GM13976 (cell line): ENCODE measurements around the gene PAXX.

ENCODE experiments used
- DNase-seq: peaks from one replicate; pipeline ENCODE4 v3.0.0; 2012; ENCODE audit warnings: low spot score
- CTCF ChIP-seq: IDR thresholded peaks from 2 replicates; pipeline ENCODE4 v1.5.1; 2012; ENCODE audit warnings: borderline replicate concordance, mild to moderate bottlenecking; ENCODE audit not compliant: insufficient read depth; ENCODE audit errors: extremely low read depth, missing control alignments, control extremely low read depth
- in situ Hi-C: fragments of 300-500 bp; cut with MboI; formaldehyde crosslinking; loops from one replicate; pipeline ENCODE4 v1.12.0; 2022; ENCODE audit warnings: low sequenced_read_pairs, mixed read lengths, inconsistent platforms; ENCODE audit not compliant: unreplicated experiment

PAXX gene

GRCh38 chr9:137037483-137037882, 45.3 kb downstream of the PAXX start:
- TF ChIP-seq CTCF, result no peak

GRCh38 chr9:137038916-137039315, 46.7 kb downstream of the PAXX start:
- in situ Hi-C loops, result loop anchor here (10.0 kb wide), 1 partner anchor 264 kb away; no protein-coding TSS in a partner anchor
- TF ChIP-seq CTCF, result no peak
- no peak for DNase-seq

More at GRCh38 chr9:137037483-137037882, 45.3 kb downstream of the PAXX start:
- no peak for DNase-seq
- in situ Hi-C loops, result loop anchor here (10.0 kb wide), 1 partner anchor 263 kb away; no protein-coding TSS in a partner anchor

GRCh38 chr9:137039611-137040366, 47.6 kb downstream of the PAXX start:
- no peak for TF ChIP-seq CTCF
- in situ Hi-C loops, result loop anchor here (10.0 kb wide), 1 partner anchor 265 kb away; no protein-coding TSS in a partner anchor
- DNase-seq, result no peak

- in situ Hi-C loops, result no loop called here
- no peak for DNase-seq
- TF ChIP-seq CTCF, result no peak
These were observed 48.3 kb downstream of the PAXX start for GRCh38 chr9:137040568-137040967.

- in situ Hi-C loops, result no loop called here
- TF ChIP-seq CTCF, result no peak
These were observed 48.9 kb downstream of the PAXX start for GRCh38 chr9:137041124-137041523.

GRCh38 chr9:137042751-137043727, 50.8 kb downstream of the PAXX start:
- no peak for TF ChIP-seq CTCF
- no peak for DNase-seq
- in situ Hi-C loops, result no loop called here

More at GRCh38 chr9:137041124-137041523, 48.9 kb downstream of the PAXX start:
- no peak for DNase-seq
